Measurements from ENCODE around the gene FAM177A1. TPM values are rescaled to one million over a fixed set of nuclear protein-coding genes. Genes with fewer than 3 reads are reported as not detected.
"Not testable (repeated sequence)": the region's sequence is repeated elsewhere in the genome, so short reads cannot be mapped to it uniquely, and the experiment has no call there.

FAM177A1 gene
- polyA plus RNA-seq, 1 experiment: 29.5 TPM

DNA sequence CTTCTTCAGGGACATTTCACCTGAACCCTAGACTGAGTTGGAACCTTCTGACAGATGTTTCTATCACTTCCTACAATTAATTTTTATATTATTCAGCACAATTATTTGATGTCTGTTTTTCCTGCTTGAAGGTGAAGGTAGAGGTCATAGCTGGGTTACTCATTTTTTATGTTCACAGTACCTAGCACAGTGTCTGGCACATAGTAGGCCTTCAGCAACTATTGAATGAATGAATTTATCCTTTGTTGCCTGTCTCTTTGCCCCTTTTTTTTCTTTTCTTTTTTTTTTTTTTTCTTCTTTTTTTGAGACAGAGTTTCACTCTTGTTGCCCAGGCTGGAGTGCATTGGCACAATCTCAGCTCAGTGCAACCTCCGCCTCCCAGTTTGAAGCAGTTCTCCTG lies 29.5 kb upstream of the FAM177A1 start:
- no peaks in the 10 kb centered on the region for H3K27me3 ChIP-seq (ENCODE audit: control insufficient read depth, insufficient read depth, low read length)
- no peak overlapping the region for H3K4me3 ChIP-seq (ENCODE audit: low read depth, low read length)
- POLR2A ChIA-PET: no interaction called here
- peaks cover 6% of the 10 kb centered on the region for H3K36me3 ChIP-seq (ENCODE audit: control insufficient read depth, insufficient read depth, low read length)
- TF ChIP-seq, protein P1, sequence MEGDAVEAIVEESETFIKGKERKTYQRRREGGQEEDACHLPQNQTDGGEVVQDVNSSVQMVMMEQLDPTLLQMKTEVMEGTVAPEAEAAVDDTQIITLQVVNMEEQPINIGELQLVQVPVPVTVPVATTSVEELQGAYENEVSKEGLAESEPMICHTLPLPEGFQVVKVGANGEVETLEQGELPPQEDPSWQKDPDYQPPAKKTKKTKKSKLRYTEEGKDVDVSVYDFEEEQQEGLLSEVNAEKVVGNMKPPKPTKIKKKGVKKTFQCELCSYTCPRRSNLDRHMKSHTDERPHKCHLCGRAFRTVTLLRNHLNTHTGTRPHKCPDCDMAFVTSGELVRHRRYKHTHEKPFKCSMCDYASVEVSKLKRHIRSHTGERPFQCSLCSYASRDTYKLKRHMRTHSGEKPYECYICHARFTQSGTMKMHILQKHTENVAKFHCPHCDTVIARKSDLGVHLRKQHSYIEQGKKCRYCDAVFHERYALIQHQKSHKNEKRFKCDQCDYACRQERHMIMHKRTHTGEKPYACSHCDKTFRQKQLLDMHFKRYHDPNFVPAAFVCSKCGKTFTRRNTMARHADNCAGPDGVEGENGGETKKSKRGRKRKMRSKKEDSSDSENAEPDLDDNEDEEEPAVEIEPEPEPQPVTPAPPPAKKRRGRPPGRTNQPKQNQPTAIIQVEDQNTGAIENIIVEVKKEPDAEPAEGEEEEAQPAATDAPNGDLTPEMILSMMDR (IDR thresholded peaks at IDR 0.05; ENCODE audit: insufficient read depth, low read depth, low read length): no peak
- CTCF ChIA-PET: no interaction called here
- DNase-seq (ENCODE audit: low read depth): no peak

DNA sequence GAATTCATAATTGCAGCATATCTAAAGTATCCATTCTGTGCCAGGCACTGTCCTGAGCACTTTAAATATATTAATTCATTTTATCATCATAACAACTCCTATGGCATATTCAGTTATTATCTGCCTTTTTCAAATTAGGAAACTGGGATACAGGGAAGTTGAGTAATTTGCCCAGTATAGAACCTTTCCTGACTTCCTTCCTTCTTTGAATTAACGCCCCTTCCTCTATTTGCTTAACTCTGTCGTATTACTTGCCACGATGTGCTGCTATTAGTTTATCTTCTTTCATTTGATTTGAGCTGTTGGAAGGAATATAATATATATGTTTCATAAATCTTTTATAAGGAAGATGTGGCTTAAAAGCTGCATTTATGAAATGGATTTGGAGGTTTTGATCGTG lies 25.4 kb upstream of the FAM177A1 start:
- ChIA-PET CTCF (interaction anchor here (0.6 kb wide), 1 partner anchor 25 kb away, joined by 3 read pairs; no protein-coding TSS in a partner anchor), POLR2A (no interaction called here)
- no peak for DNase-seq (ENCODE audit: low read depth)
- Histone ChIP-seq H3K36me3 (ENCODE audit: control insufficient read depth, insufficient read depth, low read length) (peaks cover 8% of the 10 kb centered on the region), H3K27me3 (ENCODE audit: control insufficient read depth, insufficient read depth, low read length) (no peaks in the 10 kb centered on the region), H3K4me3 (ENCODE audit: low read depth, low read length) (no peak overlapping the region)
- TF ChIP-seq, protein P1 (IDR thresholded peaks at IDR 0.05; ENCODE audit: insufficient read depth, low read depth, low read length): no peak

DNA sequence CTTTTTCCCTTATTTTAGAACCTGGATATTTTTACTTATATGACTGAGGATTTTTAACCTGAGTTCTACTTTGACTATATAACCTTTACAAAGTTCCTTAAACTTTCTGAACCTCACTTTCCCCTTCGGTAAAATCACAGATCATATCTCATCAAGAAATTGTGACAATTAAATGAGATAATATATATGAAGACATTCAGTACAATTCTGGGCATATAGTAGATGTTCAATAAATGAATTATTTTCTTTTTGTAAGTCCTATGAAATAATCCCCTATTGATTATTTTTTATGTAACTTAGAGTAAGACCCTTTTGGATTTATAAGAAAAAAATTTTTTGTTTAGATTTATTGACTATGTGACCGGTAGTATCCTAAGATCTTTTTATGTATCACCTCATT lies 17.6 kb upstream of the FAM177A1 start:
- POLR2A ChIA-PET: no interaction called here
- H3K4me3 ChIP-seq (ENCODE audit: low read depth, low read length): no peak overlapping the region
- TF ChIP-seq, protein P1 (IDR thresholded peaks at IDR 0.05; ENCODE audit: insufficient read depth, low read depth, low read length): no peak
- DNase-seq (ENCODE audit: low read depth): no peak
- CTCF ChIA-PET: no interaction called here
- peaks cover 11% of the 10 kb centered on the region for H3K36me3 ChIP-seq (ENCODE audit: control insufficient read depth, insufficient read depth, low read length)
- H3K27me3 ChIP-seq (ENCODE audit: control insufficient read depth, insufficient read depth, low read length): no peaks in the 10 kb centered on the region

DNA sequence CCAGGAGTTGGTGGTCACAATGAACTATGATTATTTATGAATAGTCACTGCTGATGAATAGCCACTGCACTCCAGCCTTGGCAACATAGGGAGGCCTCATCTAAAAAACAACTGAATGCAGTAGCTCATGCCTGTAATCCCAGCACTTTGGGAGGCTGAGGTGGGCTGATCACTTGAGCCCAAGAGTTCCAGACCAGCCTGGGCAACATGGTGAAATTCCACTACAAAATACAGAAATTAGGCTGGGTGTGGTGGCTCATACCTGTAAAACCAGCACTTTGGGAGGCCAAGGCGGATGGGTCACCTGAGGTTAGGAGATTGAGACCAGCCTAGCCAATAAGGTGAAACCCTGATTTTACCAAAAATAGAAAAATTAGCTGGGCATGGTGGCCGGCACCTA lies 13.5 kb upstream of the FAM177A1 start:
- POLR2A ChIA-PET: no interaction called here

DNA sequence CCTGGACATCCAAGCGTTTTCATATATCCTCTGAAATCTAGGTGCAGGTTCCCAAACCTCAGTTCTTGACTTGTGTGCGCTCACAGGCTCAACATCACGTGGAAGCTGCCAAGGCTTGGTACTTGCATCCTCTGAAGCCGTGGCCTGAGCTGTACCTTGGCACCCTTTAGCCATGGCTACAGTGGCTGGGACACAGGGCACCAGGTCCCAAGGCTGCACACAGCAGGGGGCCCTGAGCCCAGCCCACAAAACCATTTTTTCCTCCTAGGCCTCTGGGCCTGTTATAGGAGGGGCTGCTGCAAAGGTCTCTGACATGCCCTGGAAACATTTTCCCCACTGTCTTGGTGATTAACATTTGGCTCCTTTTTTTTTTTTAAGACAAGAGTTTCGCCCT lies 11.6 kb upstream of the FAM177A1 start:
- Histone ChIP-seq H3K4me3 (ENCODE audit: low read depth, low read length) (no peak overlapping the region), H3K36me3 (ENCODE audit: control insufficient read depth, insufficient read depth, low read length) (peaks cover 5% of the 10 kb centered on the region; the same call in 1 of the 2 replicates), H3K27me3 (ENCODE audit: control insufficient read depth, insufficient read depth, low read length) (no peaks in the 10 kb centered on the region)
- no peak for DNase-seq (ENCODE audit: low read depth)
- CTCF ChIA-PET: interaction anchor here (0.6 kb wide), 1 partner anchor 290 kb away, joined by 3 read pairs; no protein-coding TSS in a partner anchor
- POLR2A ChIA-PET: no interaction called here
- TF ChIP-seq, protein P1 (IDR thresholded peaks at IDR 0.05; ENCODE audit: insufficient read depth, low read depth, low read length): no peak

More for the DNA sequence above, 13.5 kb upstream of the FAM177A1 start:
- TF ChIP-seq, protein P1 (IDR thresholded peaks at IDR 0.05; ENCODE audit: insufficient read depth, low read depth, low read length): no peak
- Histone ChIP-seq H3K27me3 (ENCODE audit: control insufficient read depth, insufficient read depth, low read length) (no peaks in the 10 kb centered on the region), H3K4me3 (ENCODE audit: low read depth, low read length) (no peak overlapping the region), H3K36me3 (ENCODE audit: control insufficient read depth, insufficient read depth, low read length) (peaks cover 5% of the 10 kb centered on the region; the same call in 1 of the 2 replicates)
- CTCF ChIA-PET: interaction anchor here (0.6 to 2.3 kb wide), 5 partner anchors 8 to 391 kb away, joined by 3 to 6 read pairs (median 5); partner anchors contain the start of gene FAM177A1
- no peak for DNase-seq (ENCODE audit: low read depth)

DNA sequence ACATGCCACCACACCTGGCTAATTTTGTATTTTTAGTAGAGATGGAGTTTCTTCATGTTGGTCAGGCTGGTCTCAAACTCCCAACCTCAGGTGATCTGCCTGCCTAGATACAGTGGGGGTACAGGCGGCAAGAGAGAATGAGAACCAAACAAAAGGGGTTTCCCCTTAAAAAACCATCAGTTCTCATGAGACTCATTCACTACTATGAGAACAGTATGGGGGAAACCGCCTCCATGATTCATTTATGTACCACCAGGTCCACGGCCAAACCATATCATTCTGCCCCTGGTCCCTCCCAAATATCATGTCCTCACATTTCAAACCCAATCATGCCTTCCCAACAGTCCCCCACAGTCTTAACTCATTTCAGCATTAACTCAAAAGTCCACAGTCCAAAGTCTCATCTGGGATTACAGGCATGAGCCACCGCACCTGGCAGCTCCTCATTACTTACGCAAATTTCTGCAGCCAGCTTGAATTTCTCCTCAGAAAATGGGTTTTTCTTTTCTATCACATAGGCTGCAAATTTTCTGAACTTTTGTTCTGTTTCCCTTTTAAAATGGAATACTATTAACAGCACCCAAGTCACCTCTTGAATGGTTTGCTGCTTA lies 11.0 kb upstream of the FAM177A1 start:
- CTCF ChIA-PET; POLR2A ChIA-PET; DNase-seq (ENCODE audit: low read depth); H3K36me3 ChIP-seq (ENCODE audit: control insufficient read depth, insufficient read depth, low read length); H3K4me3 ChIP-seq (ENCODE audit: low read depth, low read length); H3K27me3 ChIP-seq (ENCODE audit: control insufficient read depth, insufficient read depth, low read length): not testable (repeated sequence)

DNA sequence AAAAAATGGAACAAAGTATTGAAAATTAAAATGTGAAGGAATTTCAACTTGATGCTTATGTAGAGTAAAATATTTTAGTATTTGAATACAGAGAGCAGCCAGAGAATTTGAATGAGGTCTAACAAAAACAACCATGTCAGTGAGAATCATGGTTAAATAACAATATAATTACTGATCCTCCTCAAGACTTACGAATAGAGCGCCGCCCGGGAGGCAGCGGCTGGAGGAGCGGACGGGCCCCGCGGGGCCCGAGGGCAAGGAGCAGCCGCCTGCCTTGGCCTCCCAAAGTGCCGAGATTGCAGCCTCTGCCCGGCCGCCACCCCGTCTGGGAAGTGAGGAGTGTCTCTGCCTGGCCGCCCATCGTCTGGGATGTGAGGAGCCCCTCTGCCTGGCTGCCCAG lies 7.8 kb upstream of the FAM177A1 start:
- H3K36me3 ChIP-seq (ENCODE audit: control insufficient read depth, insufficient read depth, low read length); H3K4me3 ChIP-seq (ENCODE audit: low read depth, low read length); DNase-seq (ENCODE audit: low read depth); POLR2A ChIA-PET; H3K27me3 ChIP-seq (ENCODE audit: control insufficient read depth, insufficient read depth, low read length); CTCF ChIA-PET: not testable (repeated sequence)
